Neuronal stem cell (in vitro differentiated cells): Measurements from ENCODE around the gene NR3C1.

Experiments
- DNase-seq: peaks from one replicate; pipeline ENCODE4 v3.0.0-alpha.2; 2013; ENCODE audit warnings: low spot score
- H2AFZ ChIP-seq: one replicate; pipeline ENCODE4 v1.6.1; 2013; ENCODE audit warnings: mild to moderate bottlenecking, low read length, inconsistent platforms
- H2AK5ac ChIP-seq: 2 replicates; pipeline ENCODE4 v1.6.1; 2013; ENCODE audit warnings: low read depth, mild to moderate bottlenecking, inconsistent platforms, low read length, moderate library complexity, mixed read lengths
- H2BK120ac ChIP-seq: 2 replicates; pipeline ENCODE4 v1.6.1; 2013; ENCODE audit warnings: low read depth, mild to moderate bottlenecking, inconsistent platforms, low read length, moderate library complexity, mixed read lengths
- H2BK12ac ChIP-seq: one replicate; pipeline ENCODE4 v1.6.1; 2013; ENCODE audit warnings: low read length, inconsistent platforms
- H2BK15ac ChIP-seq: 2 replicates; pipeline ENCODE4 v1.6.1; 2013; ENCODE audit warnings: mild to moderate bottlenecking, low read length, inconsistent platforms, mixed read lengths
- H2BK5ac ChIP-seq: one replicate; pipeline ENCODE4 v1.6.1; 2013; ENCODE audit warnings: inconsistent platforms, mild to moderate bottlenecking, low read length, moderate library complexity
- H3K14ac ChIP-seq: one replicate; pipeline ENCODE4 v1.6.1; 2013; ENCODE audit warnings: low read length, inconsistent platforms
- H3K18ac ChIP-seq: 2 replicates; pipeline ENCODE4 v1.6.1; 2013; ENCODE audit warnings: low read length, inconsistent platforms
- H3K23ac ChIP-seq: 2 replicates; pipeline ENCODE4 v1.6.1; 2013; ENCODE audit warnings: low read depth, mild to moderate bottlenecking, mixed read lengths, low read length, inconsistent platforms; ENCODE audit not compliant: poor library complexity
- H3K27ac ChIP-seq: replicated peaks from 3 replicates; pipeline ENCODE4 v1.5.1; 2013; ENCODE audit warnings: low read length, inconsistent platforms
- H3K27me3 ChIP-seq, 3 experiments: 2 replicates each; pipeline ENCODE4 v1.6.1; 2013; ENCODE audit warnings: low read length in 3 of 3, mild to moderate bottlenecking in 2 of 3, inconsistent platforms in 1 of 3, low read depth in 1 of 3, mixed read lengths in 1 of 3, moderate library complexity in 1 of 3; ENCODE audit not compliant: control insufficient read depth in 3 of 3, insufficient read depth in 3 of 3
- H3K36me3 ChIP-seq, 2 donors: replicated peaks in 1 of 2; 2 replicates each; pipeline ENCODE4 v1.6.1; 2013; ENCODE audit warnings: low read length in 2 of 2; ENCODE audit not compliant: control insufficient read depth in 2 of 2, insufficient read depth in 2 of 2
- H3K4ac ChIP-seq: 2 replicates; pipeline ENCODE4 v1.6.1; 2013; ENCODE audit warnings: inconsistent platforms, mild to moderate bottlenecking, low read length, moderate library complexity
- H3K4me1 ChIP-seq, 2 donors: 1 replicate in 1 of 2; 2 replicates in 1 of 2; pipeline ENCODE4 v1.6.1; 2013; ENCODE audit warnings: low read length in 2 of 2, low read depth in 1 of 2; ENCODE audit not compliant: control insufficient read depth in 2 of 2, insufficient read depth in 1 of 2
- H3K4me2 ChIP-seq: one replicate; pipeline ENCODE4 v1.6.1; 2013; ENCODE audit warnings: mild to moderate bottlenecking, low read length, inconsistent platforms; ENCODE audit not compliant: insufficient read depth, poor library complexity, severe bottlenecking
- H3K4me3 ChIP-seq, 2 donors: 2 replicates each; pipeline ENCODE4 v1.5.1; 2013; ENCODE audit warnings: low read length in 2 of 2, mild to moderate bottlenecking in 2 of 2, inconsistent platforms in 1 of 2, moderate library complexity in 1 of 2
- H3K79me1 ChIP-seq: one replicate; pipeline ENCODE4 v1.6.1; 2013; ENCODE audit warnings: low read depth, mild to moderate bottlenecking, inconsistent platforms, low read length, moderate library complexity
- H3K9ac ChIP-seq: one replicate; pipeline ENCODE4 v1.6.1; 2013; ENCODE audit warnings: mild to moderate bottlenecking, low read depth, low read length, inconsistent platforms; ENCODE audit not compliant: poor library complexity
- H3K9me3 ChIP-seq, 2 donors: replicated peaks in 1 of 2; 2 replicates each; pipeline versions ENCODE3 to v1.6.1; 2013; ENCODE audit warnings: low read length in 2 of 2, mild to moderate bottlenecking in 2 of 2, inconsistent platforms in 1 of 2, low read depth in 1 of 2, mixed read lengths in 1 of 2, moderate library complexity in 1 of 2; ENCODE audit not compliant: control insufficient read depth in 2 of 2, insufficient read depth in 1 of 2
- H4K8ac ChIP-seq: one replicate; pipeline ENCODE4 v1.6.1; 2013; ENCODE audit warnings: low read depth, mild to moderate bottlenecking, inconsistent platforms, low read length, moderate library complexity
- H4K91ac ChIP-seq: one replicate; pipeline ENCODE4 v1.6.1; 2013; ENCODE audit warnings: low read length, low read depth, mild to moderate bottlenecking, inconsistent platforms; ENCODE audit not compliant: poor library complexity
- WGBS, 2 donors: extraction: QIAGEN DNeasy Blood & Tissue Kit; methylation state at CpG; one replicate each; pipeline ENCODE4 v1.1.7; 2013; ENCODE audit warnings: missing lambda C conversion rate in 2 of 2, mixed read lengths in 1 of 2; ENCODE audit not compliant: insufficient read length in 2 of 2, insufficient replicate concordance in 1 of 2; ENCODE audit errors: extremely low coverage in 2 of 2; 5-methylcytosine and 5-hydroxymethylcytosine counted together

NR3C1 gene

DNA sequence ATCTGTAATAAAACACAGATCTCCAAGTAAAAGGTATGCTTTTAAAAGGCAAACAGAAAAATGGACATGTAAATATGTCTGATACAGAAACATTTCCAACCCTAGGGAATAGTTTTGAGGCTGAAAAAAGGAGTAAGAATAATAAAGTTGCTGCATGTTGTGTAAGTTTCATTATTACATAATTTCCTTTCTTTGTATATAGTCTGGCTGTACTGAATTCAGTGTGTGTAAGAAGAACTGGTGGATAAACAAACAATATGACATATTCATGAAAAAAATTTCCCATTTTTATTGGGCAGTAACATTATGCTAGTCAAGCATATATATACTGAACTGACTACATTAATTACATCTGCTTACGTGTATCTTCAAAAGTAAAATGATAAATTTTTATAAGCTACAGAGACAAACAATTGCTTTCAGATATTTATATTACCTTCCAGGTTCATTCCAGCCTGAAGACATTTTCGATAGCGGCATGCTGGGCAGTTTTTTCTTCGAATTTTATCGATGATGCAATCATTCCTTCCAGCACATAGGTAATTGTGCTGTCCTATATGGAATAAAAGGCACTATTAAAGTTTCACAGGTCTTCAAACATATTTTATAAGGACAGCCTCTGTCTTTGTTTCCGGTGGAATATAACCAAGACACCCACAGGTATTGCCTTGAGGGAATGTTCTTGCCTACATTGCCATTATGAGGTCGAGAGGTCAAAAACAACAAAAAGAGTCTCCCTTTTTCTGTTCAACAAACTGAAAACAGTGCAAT is 93.6 kb downstream of the NR3C1 start:
- Histone ChIP-seq H3K27ac (no peak overlapping the region), H2BK5ac (no peak overlapping the region), H3K36me3 (no peaks in the 10 kb centered on the region), H3K23ac (no peak overlapping the region), H3K9me3 (no peaks in the 10 kb centered on the region), H3K4me2 (no peak overlapping the region), H3K4me1 (no peaks in the 10 kb centered on the region), H4K8ac (no peak overlapping the region), H3K4me3 (no peak overlapping the region), H3K27me3 (no peaks in the 10 kb centered on the region), H3K79me1 (no peaks in the 10 kb centered on the region), H2BK15ac (no peak overlapping the region), H3K18ac (no peak overlapping the region), H4K91ac (no peak overlapping the region), H2BK12ac (no peak overlapping the region), H2AK5ac (no peak overlapping the region), H3K9ac (no peak overlapping the region), H2AFZ (no peak overlapping the region), H3K4ac (no peak overlapping the region), H3K14ac (no peak overlapping the region), H2BK120ac (no peak overlapping the region)
- no CpG with 5 or more reads among the region's 7 CpGs for WGBS, 2 donors
- no peak for DNase-seq

DNA sequence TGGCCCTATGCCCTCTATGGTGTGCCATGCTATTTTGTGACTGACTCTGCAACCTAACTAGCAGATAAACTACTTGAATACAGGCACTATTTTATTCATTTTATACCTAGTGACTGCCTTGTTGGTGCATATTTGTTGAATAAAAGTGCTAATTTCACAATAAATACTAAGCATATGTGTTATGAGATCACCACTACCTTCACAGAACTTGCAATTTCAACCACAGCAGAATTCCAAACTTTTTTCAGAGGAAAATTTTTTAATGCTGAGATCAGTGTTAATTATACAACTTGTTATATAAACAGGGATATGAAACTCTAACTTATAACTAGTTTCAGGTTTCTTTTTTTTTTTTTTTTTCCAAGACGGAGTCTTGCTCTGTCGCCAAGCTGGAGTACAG is 94.8 kb downstream of the NR3C1 start:
- Histone ChIP-seq H2BK120ac (no peak overlapping the region), H3K9me3 (no peaks in the 10 kb centered on the region), H2BK15ac (no peak overlapping the region), H2BK5ac (no peak overlapping the region), H3K9ac (no peak overlapping the region), H3K27ac (no peak overlapping the region), H3K36me3 (no peaks in the 10 kb centered on the region), H2AK5ac (no peak overlapping the region), H4K91ac (no peak overlapping the region), H3K4me2 (no peak overlapping the region), H4K8ac (no peak overlapping the region), H3K14ac (no peak overlapping the region), H2BK12ac (no peak overlapping the region), H3K79me1 (no peaks in the 10 kb centered on the region), H3K27me3 (no peaks in the 10 kb centered on the region), H2AFZ (no peak overlapping the region), H3K18ac (no peak overlapping the region), H3K23ac (no peak overlapping the region), H3K4me3 (no peak overlapping the region), H3K4ac (no peak overlapping the region), H3K4me1 (no peaks in the 10 kb centered on the region)
- DNase-seq, result no peak
- WGBS, 2 donors, result no CpG with 5 or more reads among the region's 2 CpGs

GRCh38 chr5:143306040-143306439 is 97.4 kb downstream of the NR3C1 start:
- Histone ChIP-seq H3K36me3 (no peaks in the 10 kb centered on the region), H3K4me1 (no peaks in the 10 kb centered on the region), H3K27ac (no peak overlapping the region), H3K14ac (no peak overlapping the region), H2BK15ac (no peak overlapping the region), H3K23ac (no peak overlapping the region), H3K79me1 (no peaks in the 10 kb centered on the region), H3K18ac (no peak overlapping the region), H2BK5ac (no peak overlapping the region), H3K9me3 (no peaks in the 10 kb centered on the region), H2BK12ac (no peak overlapping the region), H4K8ac (no peak overlapping the region), H3K27me3 (no peaks in the 10 kb centered on the region), H2AFZ (no peak overlapping the region), H3K9ac (no peak overlapping the region), H4K91ac (no peak overlapping the region), H2AK5ac (no peak overlapping the region), H3K4me3 (no peak overlapping the region), H3K4me2 (no peak overlapping the region), H2BK120ac (no peak overlapping the region), H3K4ac (no peak overlapping the region)
- no peak for DNase-seq
- no CpG with 5 or more reads among the region's 2 CpGs for WGBS, 2 donors

- Histone ChIP-seq H3K79me1 (no peaks in the 10 kb centered on the region), H3K14ac (no peak overlapping the region), H3K18ac (no peak overlapping the region), H3K4ac (no peak overlapping the region), H4K91ac (no peak overlapping the region), H2AK5ac (no peak overlapping the region), H4K8ac (no peak overlapping the region), H3K4me3 (no peak overlapping the region), H3K9ac (no peak overlapping the region), H2BK12ac (no peak overlapping the region), H3K23ac (no peak overlapping the region), H2BK15ac (no peak overlapping the region), H2BK5ac (no peak overlapping the region), H2BK120ac (no peak overlapping the region), H3K4me1 (no peaks in the 10 kb centered on the region), H3K9me3 (no peaks in the 10 kb centered on the region), H2AFZ (no peak overlapping the region), H3K36me3 (no peaks in the 10 kb centered on the region), H3K27ac (no peak overlapping the region), H3K4me2 (no peak overlapping the region), H3K27me3 (no peaks in the 10 kb centered on the region)
- no CpG with 5 or more reads among the region's 2 CpGs for WGBS, 2 donors
- no peak for DNase-seq
These were observed 98.5 kb downstream of the NR3C1 start for GRCh38 chr5:143304836-143305475.
